Astrocyte (in vitro differentiated cells and primary cell): ENCODE results near the gene LRP11.

ENCODE experiments used
- EZH2 ChIP-seq: IDR thresholded peaks from 2 replicates; pipeline ENCODE4 v1.6.1; 2012; ENCODE audit warnings: mild to moderate bottlenecking, low read length, inconsistent platforms; ENCODE audit not compliant: insufficient read depth
- TF ChIP-seq, protein P1 (sequence below): IDR thresholded peaks from 2 replicates; pipeline ENCODE4 v1.5.1; 2011; ENCODE audit warnings: low read depth, mild to moderate bottlenecking, inconsistent platforms, low read length, moderate library complexity; ENCODE audit not compliant: insufficient read depth

DNA sequence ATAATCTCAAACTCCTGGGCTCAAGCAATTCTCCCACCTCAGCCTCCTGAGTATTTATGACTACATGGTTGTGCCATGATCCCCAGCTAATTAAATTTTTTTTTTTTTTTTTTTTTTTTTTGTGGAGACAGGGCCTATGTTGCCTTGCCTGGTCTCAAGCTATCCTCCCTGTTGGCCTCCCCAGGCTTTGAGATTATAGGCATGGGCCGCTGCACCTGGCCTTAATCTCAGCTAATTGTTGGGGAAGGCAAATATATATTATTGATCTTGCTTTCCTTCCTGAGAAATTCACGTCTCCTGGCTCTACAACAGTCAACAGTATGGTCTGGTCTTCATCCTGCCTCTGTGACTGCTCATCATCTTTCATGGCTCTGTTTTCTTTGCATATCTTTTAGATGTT is 94.5 kb downstream of the LRP11 start:
- TF ChIP-seq EZH2: no peak
- TF ChIP-seq, protein P1, sequence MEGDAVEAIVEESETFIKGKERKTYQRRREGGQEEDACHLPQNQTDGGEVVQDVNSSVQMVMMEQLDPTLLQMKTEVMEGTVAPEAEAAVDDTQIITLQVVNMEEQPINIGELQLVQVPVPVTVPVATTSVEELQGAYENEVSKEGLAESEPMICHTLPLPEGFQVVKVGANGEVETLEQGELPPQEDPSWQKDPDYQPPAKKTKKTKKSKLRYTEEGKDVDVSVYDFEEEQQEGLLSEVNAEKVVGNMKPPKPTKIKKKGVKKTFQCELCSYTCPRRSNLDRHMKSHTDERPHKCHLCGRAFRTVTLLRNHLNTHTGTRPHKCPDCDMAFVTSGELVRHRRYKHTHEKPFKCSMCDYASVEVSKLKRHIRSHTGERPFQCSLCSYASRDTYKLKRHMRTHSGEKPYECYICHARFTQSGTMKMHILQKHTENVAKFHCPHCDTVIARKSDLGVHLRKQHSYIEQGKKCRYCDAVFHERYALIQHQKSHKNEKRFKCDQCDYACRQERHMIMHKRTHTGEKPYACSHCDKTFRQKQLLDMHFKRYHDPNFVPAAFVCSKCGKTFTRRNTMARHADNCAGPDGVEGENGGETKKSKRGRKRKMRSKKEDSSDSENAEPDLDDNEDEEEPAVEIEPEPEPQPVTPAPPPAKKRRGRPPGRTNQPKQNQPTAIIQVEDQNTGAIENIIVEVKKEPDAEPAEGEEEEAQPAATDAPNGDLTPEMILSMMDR: no peak
